DOHH2 (cell line): ENCODE measurements around the gene SPIN1.

Experiments
- CTCF ChIP-seq: fragments of 200-600 bp; sonication (generic); IDR thresholded peaks from one replicate; pipeline ENCODE4 v1.5.1; 2014; ENCODE audit warnings: antibody characterized with exemption, mild to moderate bottlenecking, low read depth, low read length; ENCODE audit not compliant: poor library complexity, severe bottlenecking
- EZH2phosphoT487 ChIP-seq: fragments of 200-600 bp; sonication (generic); IDR thresholded peaks from 2 replicates; pipeline ENCODE4 v1.6.1; 2017; ENCODE audit warnings: borderline replicate concordance, mild to moderate bottlenecking, antibody characterized with exemption, low read length, moderate library complexity, mixed read lengths

- TF ChIP-seq CTCF (no peak), EZH2phosphoT487 (no peak)
Observed at GRCh38 chr9:88508326-88508725, 120.1 kb downstream of the SPIN1 start.
